Trophoblast cell (in vitro differentiated cells and primary cell): ENCODE data around the gene TBC1D5.
"Not testable (repeated sequence)": the region's sequence is repeated elsewhere in the genome, so short reads cannot be mapped to it uniquely, and the experiment has no call there.

Source experiments
- DNase-seq, 2 donors: peaks; one replicate each; pipeline ENCODE4 v3.0.0-alpha.2; 2016
- H2AFZ ChIP-seq: 2 replicates; pipeline ENCODE4 v1.6.1; 2013; ENCODE audit warnings: low read length, moderate library complexity, mild to moderate bottlenecking; ENCODE audit not compliant: insufficient read depth, poor library complexity
- H2AK5ac ChIP-seq: 2 replicates; pipeline ENCODE4 v1.6.1; 2013; ENCODE audit warnings: mild to moderate bottlenecking, low read length
- H2BK120ac ChIP-seq: 2 replicates; pipeline ENCODE4 v1.6.1; 2013; ENCODE audit warnings: low read length, mild to moderate bottlenecking, moderate library complexity; ENCODE audit not compliant: insufficient read depth, poor library complexity
- H2BK12ac ChIP-seq: 2 replicates; pipeline ENCODE4 v1.6.1; 2013; ENCODE audit warnings: mild to moderate bottlenecking, low read length, moderate library complexity
- H2BK5ac ChIP-seq: 2 replicates; pipeline ENCODE4 v1.6.1; 2013; ENCODE audit warnings: low read length, low read depth, moderate library complexity, mild to moderate bottlenecking; ENCODE audit not compliant: poor library complexity
- H3K14ac ChIP-seq: 2 replicates; pipeline ENCODE4 v1.6.1; 2013; ENCODE audit warnings: mild to moderate bottlenecking, low read length
- H3K18ac ChIP-seq: 2 replicates; pipeline ENCODE4 v1.6.1; 2013; ENCODE audit warnings: mild to moderate bottlenecking, low read length
- H3K23ac ChIP-seq: 2 replicates; pipeline ENCODE4 v1.6.1; 2013; ENCODE audit warnings: low read length
- H3K27ac ChIP-seq: 2 replicates; pipeline ENCODE4 v1.5.1; 2013; ENCODE audit warnings: low read depth, mild to moderate bottlenecking, inconsistent platforms, low read length, moderate library complexity
- H3K27me3 ChIP-seq: 2 replicates; pipeline ENCODE4 v1.6.1; 2013; ENCODE audit warnings: inconsistent platforms, mild to moderate bottlenecking, low read length, moderate library complexity; ENCODE audit not compliant: insufficient read depth
- H3K36me3 ChIP-seq, 2 experiments: 1 replicate in 1 of 2; 2 replicates in 1 of 2; pipeline ENCODE4 v1.6.1; 2013; ENCODE audit warnings: low read length in 2 of 2, mild to moderate bottlenecking in 2 of 2, moderate library complexity in 1 of 2; ENCODE audit not compliant: insufficient read depth in 2 of 2, control insufficient read depth in 1 of 2
- H3K4ac ChIP-seq: 2 replicates; pipeline ENCODE4 v1.6.1; 2013; ENCODE audit warnings: low read depth, mild to moderate bottlenecking, low read length, moderate library complexity
- H3K4me1 ChIP-seq, 2 experiments: 1 replicate in 1 of 2; 2 replicates in 1 of 2; pipeline ENCODE4 v1.6.1; 2013; ENCODE audit warnings: low read length in 2 of 2, mild to moderate bottlenecking in 2 of 2, moderate library complexity in 1 of 2; ENCODE audit not compliant: insufficient read depth in 2 of 2, control insufficient read depth in 1 of 2
- H3K4me2 ChIP-seq: 2 replicates; pipeline ENCODE4 v1.6.1; 2013; ENCODE audit warnings: inconsistent platforms, mild to moderate bottlenecking, low read length, moderate library complexity
- H3K4me3 ChIP-seq: 2 replicates; pipeline ENCODE4 v1.5.1; 2013; ENCODE audit warnings: mild to moderate bottlenecking, low read depth, low read length, inconsistent platforms
- H3K79me1 ChIP-seq: one replicate; pipeline ENCODE4 v1.6.1; 2013; ENCODE audit warnings: low read length
- H3K79me2 ChIP-seq: 2 replicates; pipeline ENCODE4 v1.6.1; 2013; ENCODE audit warnings: low read length, mild to moderate bottlenecking; ENCODE audit not compliant: control insufficient read depth, insufficient read depth, poor library complexity
- H3K9ac ChIP-seq: 2 replicates; pipeline ENCODE4 v1.6.1; 2013; ENCODE audit warnings: mild to moderate bottlenecking, low read length
- H3K9me3 ChIP-seq: 2 replicates; pipeline ENCODE4 v1.6.1; 2013; ENCODE audit warnings: low read depth, mild to moderate bottlenecking, control low read depth, inconsistent platforms, low read length; ENCODE audit not compliant: insufficient read depth
- H4K12ac ChIP-seq: 2 replicates; pipeline ENCODE4 v1.6.1; 2013; ENCODE audit warnings: low read depth, mild to moderate bottlenecking, low read length, moderate library complexity
- H4K8ac ChIP-seq: 2 replicates; pipeline ENCODE4 v1.6.1; 2013; ENCODE audit warnings: low read depth, mild to moderate bottlenecking, low read length, moderate library complexity
- H4K91ac ChIP-seq: one replicate; pipeline ENCODE4 v1.6.1; 2013; ENCODE audit warnings: low read depth, mild to moderate bottlenecking, low read length, moderate library complexity
- WGBS: extraction: QIAGEN DNeasy Blood & Tissue Kit; methylation state at CpG from one replicate; pipeline ENCODE4 v1.1.7; 2013; ENCODE audit warnings: missing lambda C conversion rate; ENCODE audit not compliant: insufficient read length, insufficient coverage; ENCODE audit errors: extremely low coverage; 5-methylcytosine and 5-hydroxymethylcytosine counted together

Gene TBC1D5

DNA sequence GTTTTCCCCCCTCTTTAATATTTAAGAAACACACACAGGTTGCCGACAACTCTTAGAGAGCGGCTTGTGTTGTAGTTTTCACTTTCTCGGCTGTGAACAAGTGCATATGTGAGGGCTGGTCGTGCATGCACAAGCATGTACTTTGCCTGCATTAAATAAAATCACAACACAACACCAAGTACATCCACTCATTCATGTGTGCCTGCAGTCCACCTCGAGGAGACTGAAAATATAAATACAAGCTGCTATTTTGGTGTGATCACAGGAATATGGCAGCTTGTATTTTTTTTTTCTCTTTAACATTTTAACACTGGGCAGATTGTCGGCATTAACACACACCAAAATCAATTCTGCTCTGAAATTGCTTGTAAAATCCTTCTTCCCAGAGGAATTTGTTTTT is 346.4 kb downstream of the TBC1D5 start:
- Histone ChIP-seq H2BK5ac (no peak overlapping the region), H3K79me1 (no peaks in the 10 kb centered on the region), H3K4ac (no peak overlapping the region), H2AFZ (no peak overlapping the region), H3K27ac (no peak overlapping the region), H3K14ac (no peak overlapping the region), H3K4me1 (no peaks in the 10 kb centered on the region), H3K18ac (no peak overlapping the region), H4K91ac (no peak overlapping the region), H2BK120ac (no peak overlapping the region), H2AK5ac (no peak overlapping the region), H3K9me3 (no peaks in the 10 kb centered on the region), H3K23ac (no peak overlapping the region), H3K27me3 (no peaks in the 10 kb centered on the region), H2BK12ac (no peak overlapping the region), H3K36me3 (peaks cover 2 to 3% of the 10 kb centered on the region in 2 experiments), H3K79me2 (no peaks in the 10 kb centered on the region), H3K4me2 (no peak overlapping the region), H3K4me3 (no peak overlapping the region), H4K8ac (no peak overlapping the region), H3K9ac (no peak overlapping the region), H4K12ac (no peak overlapping the region)
- no peak for DNase-seq
- WGBS: no CpG with 5 or more reads among the region's 6 CpGs

- no peaks in the 10 kb centered on the region for H3K9me3 ChIP-seq
- H3K4ac ChIP-seq: no peak overlapping the region
- H4K8ac ChIP-seq: no peak overlapping the region
- H3K14ac ChIP-seq: no peak overlapping the region
- no peaks in the 10 kb centered on the region for H3K4me1 ChIP-seq
- no peak overlapping the region for H2BK120ac ChIP-seq
- H4K91ac ChIP-seq: no peak overlapping the region
- no peak overlapping the region for H3K27ac ChIP-seq
- H3K79me2 ChIP-seq: no peaks in the 10 kb centered on the region
- no peaks in the 10 kb centered on the region for H3K27me3 ChIP-seq
- no peak for DNase-seq
- H3K79me1 ChIP-seq: no peaks in the 10 kb centered on the region
- H2AFZ ChIP-seq: no peak overlapping the region
- H3K18ac ChIP-seq: no peak overlapping the region
- H3K9ac ChIP-seq: no peak overlapping the region
- H2AK5ac ChIP-seq: no peak overlapping the region
- H2BK12ac ChIP-seq: no peak overlapping the region
- H2BK5ac ChIP-seq: no peak overlapping the region
- H3K23ac ChIP-seq: no peak overlapping the region
- whole genome bisulfite sequencing: no CpG with 5 or more reads among the region's 5 CpGs
- H3K4me3 ChIP-seq: no peak overlapping the region
- H3K4me2 ChIP-seq: no peak overlapping the region
- no peak overlapping the region for H4K12ac ChIP-seq
- no peaks in the 10 kb centered on the region for H3K36me3 ChIP-seq
Measured at GRCh38 chr3:17394541-17395155, 347.8 kb downstream of the TBC1D5 start.

DNA sequence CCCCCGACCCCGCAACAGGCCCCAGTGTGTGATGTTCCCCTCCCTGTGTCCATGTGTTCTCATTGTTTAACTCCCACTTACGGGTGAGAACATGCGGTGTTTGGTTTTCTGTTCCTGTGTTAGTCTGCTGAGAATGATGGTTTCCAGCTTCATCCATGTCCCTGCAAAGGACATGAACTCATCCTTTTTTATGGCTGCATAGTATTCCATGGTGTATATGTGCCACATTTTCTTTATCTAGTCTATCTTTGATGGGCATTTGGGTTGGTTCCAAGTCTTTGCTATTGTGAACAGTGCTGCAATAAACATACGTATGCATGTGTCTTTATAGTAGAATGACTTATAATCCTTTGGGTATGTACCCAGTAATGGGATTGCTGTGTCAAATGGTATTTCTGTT is 349.9 kb downstream of the TBC1D5 start:
- not testable (repeated sequence) for H3K79me1 ChIP-seq, H2AK5ac ChIP-seq, H4K12ac ChIP-seq, H2BK12ac ChIP-seq, H3K27ac ChIP-seq, H3K23ac ChIP-seq, H3K4ac ChIP-seq, H3K4me3 ChIP-seq, H3K27me3 ChIP-seq, H2AFZ ChIP-seq, H3K4me2 ChIP-seq, H3K9ac ChIP-seq, H3K36me3 ChIP-seq, H4K91ac ChIP-seq, H3K4me1 ChIP-seq, H3K79me2 ChIP-seq, DNase-seq, H2BK120ac ChIP-seq, H2BK5ac ChIP-seq, H3K9me3 ChIP-seq, H3K18ac ChIP-seq, H4K8ac ChIP-seq, H3K14ac ChIP-seq
- no CpG with 5 or more reads among the region's 5 CpGs for WGBS

GRCh38 chr3:17390785-17391184 is 351.6 kb downstream of the TBC1D5 start:
- H3K79me1 ChIP-seq: no peaks in the 10 kb centered on the region
- H4K12ac ChIP-seq: no peak overlapping the region
- no peaks in the 10 kb centered on the region for H3K27me3 ChIP-seq
- no peak overlapping the region for H2BK12ac ChIP-seq
- no peak overlapping the region for H4K91ac ChIP-seq
- no peak overlapping the region for H3K14ac ChIP-seq
- no peak overlapping the region for H3K9ac ChIP-seq
- no peak overlapping the region for H3K4me3 ChIP-seq
- H2BK120ac ChIP-seq: no peak overlapping the region
- no peaks in the 10 kb centered on the region for H3K79me2 ChIP-seq
- H2BK5ac ChIP-seq: no peak overlapping the region
- no peak overlapping the region for H4K8ac ChIP-seq
- no peaks in the 10 kb centered on the region for H3K4me1 ChIP-seq
- no peak overlapping the region for H3K4me2 ChIP-seq
- H3K27ac ChIP-seq: no peak overlapping the region
- H2AFZ ChIP-seq: no peak overlapping the region
- H3K36me3 ChIP-seq: no peaks in the 10 kb centered on the region
- no CpG with 5 or more reads among the region's 3 CpGs for WGBS
- H3K9me3 ChIP-seq: no peaks in the 10 kb centered on the region
- H3K18ac ChIP-seq: no peak overlapping the region
- DNase-seq: no peak
- H3K23ac ChIP-seq: no peak overlapping the region
- no peak overlapping the region for H2AK5ac ChIP-seq
- H3K4ac ChIP-seq: no peak overlapping the region
